DND-41 (cell line): ENCODE measurements around the gene RNF207.

Experiments used
- ATAC-seq: fragments of 200-7000 bp; cut with Tn5 transposase; 3 replicates; pipeline ENCODE4 v1.9.1; 2021; ENCODE audit warnings: low read depth; ENCODE audit not compliant: insufficient read depth
- DNase-seq: peaks from one replicate; pipeline ENCODE4 v3.0.0-alpha.2; 2020
- H2AFZ ChIP-seq: 2 replicates; pipeline ENCODE4 v1.6.0; 2012; ENCODE audit warnings: low read depth, low read length
- H3K27ac ChIP-seq: 2 replicates; pipeline ENCODE4 v1.5.1; 2012; ENCODE audit warnings: low read length, inconsistent platforms
- H3K27me3 ChIP-seq: fragments of 200-600 bp; sonication (generic); 2 replicates; pipeline ENCODE4 v1.6.0; 2012; ENCODE audit warnings: low read length, mild to moderate bottlenecking, inconsistent platforms; ENCODE audit not compliant: insufficient read depth, poor library complexity
- H3K36me3 ChIP-seq: 2 replicates; pipeline ENCODE4 v1.5.1; 2012; ENCODE audit warnings: low read length, inconsistent platforms; ENCODE audit not compliant: insufficient read depth
- H3K4me1 ChIP-seq: 2 replicates; pipeline ENCODE4 v1.5.1; 2012; ENCODE audit warnings: mild to moderate bottlenecking, low read length; ENCODE audit not compliant: insufficient read depth
- H3K4me2 ChIP-seq: 2 replicates; pipeline ENCODE4 v1.6.0; 2012; ENCODE audit warnings: mild to moderate bottlenecking, moderate library complexity, low read length, inconsistent platforms; ENCODE audit not compliant: insufficient read depth
- H3K4me3 ChIP-seq, 2 experiments: fragments of 200-600 bp in 1 of 2; shearing (Covaris generic) in 1 of 2; 2 replicates each; pipeline ENCODE4 v1.5.1; 2012 to 2016; ENCODE audit warnings: inconsistent platforms in 2 of 2, low read length in 2 of 2, mild to moderate bottlenecking in 2 of 2, low read depth in 1 of 2, moderate library complexity in 1 of 2
- H3K79me2 ChIP-seq: 2 replicates; pipeline ENCODE4 v1.6.0; 2012; ENCODE audit warnings: low read length, inconsistent platforms; ENCODE audit not compliant: insufficient read depth
- H3K9ac ChIP-seq: 2 replicates; pipeline ENCODE4 v1.6.0; 2012; ENCODE audit warnings: low read depth, mild to moderate bottlenecking, inconsistent platforms, low read length, moderate library complexity
- H3K9me3 ChIP-seq: 2 replicates; pipeline ENCODE4 v1.5.1; 2012; ENCODE audit warnings: low read length, moderate library complexity, mild to moderate bottlenecking, inconsistent platforms; ENCODE audit not compliant: insufficient read depth, severe bottlenecking
- H4K20me1 ChIP-seq: 2 replicates; pipeline ENCODE4 v1.6.0; 2012; ENCODE audit warnings: low read length; ENCODE audit not compliant: insufficient read depth
- CTCF ChIP-seq: IDR thresholded peaks from 2 replicates; pipeline ENCODE4 v1.5.1; 2012; ENCODE audit warnings: borderline replicate concordance, low read length, moderate library complexity, mild to moderate bottlenecking; ENCODE audit not compliant: poor library complexity, severe bottlenecking; ENCODE audit errors: extremely low read depth
- EZH2 ChIP-seq: IDR thresholded peaks from 3 replicates; pipeline ENCODE4 v1.6.1; 2012; ENCODE audit warnings: borderline replicate concordance, low read depth, mild to moderate bottlenecking, moderate library complexity, low read length, inconsistent platforms; ENCODE audit not compliant: severe bottlenecking

The RNF207 gene

GRCh38 chr1:6200188-6200809, 5.6 kb upstream of the RNF207 start:
- H3K79me2 ChIP-seq: peaks cover 45% of the 10 kb centered on the region

GRCh38 chr1:6202256-6202655, 3.7 kb upstream of the RNF207 start:
- no peak overlapping the region for H2AFZ ChIP-seq
- no peak overlapping the region for H3K27ac ChIP-seq
- no peak overlapping the region for H3K9ac ChIP-seq
- ATAC-seq (no peak), DNase-seq (no peak)
- no peak overlapping the region for H3K4me2 ChIP-seq
- H4K20me1 ChIP-seq: peaks cover 20% of the 10 kb centered on the region
- no peaks in the 10 kb centered on the region for H3K9me3 ChIP-seq
- H3K36me3 ChIP-seq: peaks cover 16% of the 10 kb centered on the region
- no peak overlapping the region for H3K4me3 ChIP-seq
- peaks cover 26% of the 10 kb centered on the region for H3K4me1 ChIP-seq
- H3K79me2 ChIP-seq: peaks cover 25% of the 10 kb centered on the region
- H3K27me3 ChIP-seq: no peaks in the 10 kb centered on the region
- TF ChIP-seq CTCF: no peak
- TF ChIP-seq EZH2: no peak

More at GRCh38 chr1:6200188-6200809, 5.6 kb upstream of the RNF207 start:
- Histone ChIP-seq H3K27me3 (no peaks in the 10 kb centered on the region), H3K36me3 (peaks cover 35% of the 10 kb centered on the region), H3K27ac (peak overlapping the region; percentile 86), H3K4me1 (peaks cover 40% of the 10 kb centered on the region), H4K20me1 (peaks cover 39% of the 10 kb centered on the region), H3K4me3 (peak overlapping the region; percentile 13 to 77; a peak in 3 of 4 replicates), H3K9ac (peak overlapping the region; percentile 96), H3K9me3 (no peaks in the 10 kb centered on the region), H3K4me2 (peak overlapping the region; percentile 67), H2AFZ (peak overlapping the region; percentile 86)
- no peak for ATAC-seq
- no peak for DNase-seq
- TF ChIP-seq CTCF (no peak), EZH2 (no peak)

- no peaks in the 10 kb centered on the region for H3K4me1 ChIP-seq
- DNase-seq: no peak
- H3K79me2 ChIP-seq: no peaks in the 10 kb centered on the region
- H3K27ac ChIP-seq: no peak overlapping the region
- no peak for ATAC-seq
- no peak overlapping the region for H2AFZ ChIP-seq
- no peaks in the 10 kb centered on the region for H3K9me3 ChIP-seq
- H3K4me2 ChIP-seq: no peak overlapping the region
- H3K9ac ChIP-seq: no peak overlapping the region
- no peak overlapping the region for H3K4me3 ChIP-seq
- H3K36me3 ChIP-seq: no peaks in the 10 kb centered on the region
- H3K27me3 ChIP-seq: no peaks in the 10 kb centered on the region
- H4K20me1 ChIP-seq: no peaks in the 10 kb centered on the region
- TF ChIP-seq EZH2 (no peak), CTCF (no peak)
Observed at GRCh38 chr1:6206520-6206855, 569 bp downstream of the RNF207 start.
